K562 (cell line): ENCODE data around the gene GPRASP1. TPM values are rescaled to one million over a fixed set of nuclear protein-coding genes. Genes with fewer than 3 reads are reported as not detected.

ENCODE experiments used
- ARNT ChIP-seq, 2 experiments: fragments of 450-650 bp; IDR thresholded peaks; 2 replicates each; pipeline ENCODE4 v1.6.1; 2016; ENCODE audit warnings: mild to moderate bottlenecking in 1 of 2
- BHLHE40 ChIP-seq: IDR thresholded peaks from 2 replicates; pipeline ENCODE4 v1.6.1; 2011; ENCODE audit warnings: low read length, improper control_type of control experiment
- C11orf30 ChIP-seq: fragments of 450-650 bp; IDR thresholded peaks from 2 replicates; pipeline ENCODE4 v1.6.1; 2016; ENCODE audit warnings: low read depth, mild to moderate bottlenecking
- CREB3L1 ChIP-seq: fragments of 450-650 bp; IDR thresholded peaks from 2 replicates; pipeline ENCODE4 v1.6.1; 2014; ENCODE audit warnings: low read depth, mild to moderate bottlenecking, moderate library complexity, borderline replicate concordance
- DPF2 ChIP-seq: fragments of 450-650 bp; IDR thresholded peaks from 2 replicates; pipeline ENCODE4 v1.6.1; 2016
- FOXA1 ChIP-seq: fragments of 450-650 bp; IDR thresholded peaks from 2 replicates; pipeline ENCODE4 v1.6.1; 2016; ENCODE audit warnings: mild to moderate bottlenecking, borderline replicate concordance
- GATA2 ChIP-seq: sonication (generic); formaldehyde crosslinking; IDR thresholded peaks from 2 replicates; pipeline ENCODE4 v1.4.0; 2020; ENCODE audit warnings: mild to moderate bottlenecking, missing genetic modification reagents
- HMBOX1 ChIP-seq: sonication (generic); IDR thresholded peaks from 2 replicates; pipeline ENCODE4 v1.6.1; 2016
- HMGXB4 ChIP-seq: sonication (generic); formaldehyde crosslinking; IDR thresholded peaks from 2 replicates; pipeline ENCODE4 v1.8.1; 2023; ENCODE audit warnings: mild to moderate bottlenecking, missing genetic modification reagents
- NFYB ChIP-seq: IDR thresholded peaks from 2 replicates; pipeline ENCODE4 v1.6.1; 2011; ENCODE audit warnings: mild to moderate bottlenecking, moderate library complexity; ENCODE audit not compliant: insufficient read length; ENCODE audit errors: extremely low read depth
- PATZ1 ChIP-seq: fragments of 250-450 bp; sonication (Bioruptor Pico); IDR thresholded peaks from 2 replicates; pipeline ENCODE4 v1.5.0; 2020; ENCODE audit warnings: mild to moderate bottlenecking, borderline replicate concordance
- POLR2A ChIP-seq: fragments of 450-650 bp; conservative IDR thresholded peaks from 2 replicates; pipeline ENCODE4 v1.6.1; 2016
- SIN3B ChIP-seq: fragments of 450-650 bp; IDR thresholded peaks from 2 replicates; pipeline ENCODE4 v1.6.1; 2017; ENCODE audit warnings: low read depth, mild to moderate bottlenecking, moderate library complexity
- TCF7L2 ChIP-seq: fragments of 150-350 bp; IDR thresholded peaks from 2 replicates; pipeline ENCODE4 v1.6.1; 2016; ENCODE audit warnings: low read depth, mild to moderate bottlenecking, low read length, moderate library complexity
- TEAD1 ChIP-seq, 2 experiments: fragments of 450-650 bp in 1 of 2; sonication (generic) in 1 of 2; formaldehyde crosslinking; IDR thresholded peaks; 2 replicates each; pipeline versions ENCODE4 v1.4.0 to v1.8.0; 2020 to 2022; ENCODE audit warnings: mild to moderate bottlenecking in 2 of 2, missing genetic modification reagents in 1 of 2
- TFAP4 ChIP-seq: sonication (generic); formaldehyde crosslinking; IDR thresholded peaks from 2 replicates; pipeline ENCODE4 v1.8.0; 2022; ENCODE audit warnings: missing genetic modification reagents, mild to moderate bottlenecking, moderate library complexity, borderline replicate concordance
- TSC22D4 ChIP-seq: fragments of 450-650 bp; IDR thresholded peaks from 2 replicates; pipeline ENCODE4 v1.6.1; 2016; ENCODE audit warnings: missing genetic modification characterization, missing biosample characterization, control low read depth
- XRCC4 ChIP-seq: IDR thresholded peaks from one replicate; pipeline ENCODE4 v1.6.1; 2011; ENCODE audit not compliant: insufficient read depth, insufficient read length; ENCODE audit errors: extremely low read depth
- ZNF140 ChIP-seq: fragments of 250-450 bp; sonication (Bioruptor Pico); IDR thresholded peaks from 2 replicates; pipeline ENCODE4 v1.8.0; 2021; ENCODE audit warnings: moderate library complexity, mild to moderate bottlenecking, inconsistent platforms
- ZNF24 ChIP-seq: fragments of 450-650 bp; IDR thresholded peaks from 2 replicates; pipeline ENCODE4 v1.6.1; 2016
- ZNF431 ChIP-seq: sonication (generic); formaldehyde crosslinking; IDR thresholded peaks from 2 replicates; pipeline ENCODE4 v1.8.0; 2022; ENCODE audit warnings: mild to moderate bottlenecking, missing genetic modification reagents
- polyA plus RNA-seq, 8 experiments: library from polyadenylated mRNA; depleted of rRNA in 4 of 8; stranded (reverse) in 5 of 8; unstranded in 3 of 8; fragments of >200 nt; fragmentation: Nextera tagmentation in 2 of 8; fragmentation: Illumina TruSeq in 1 of 8; extraction: Ambion mirVana in 2 of 8; extraction: Trizol in 1 of 8; gene quantifications; 2 replicates each; pipeline versions ENCODE4 v1.2.1 to v1.2.3, GENCODE V29; 2011 to 2014; ENCODE audit warnings: inconsistent platforms in 1 of 8, missing spikeins in 1 of 8
- total RNA-seq, 7 experiments: library from RNA; depleted of rRNA in 6 of 7; stranded (reverse); fragments of >200 nt in 6 of 7; fragmentation: Illumina TruSeq in 2 of 7; extraction: Trizol in 2 of 7; gene quantifications; 2 replicates each; pipeline versions ENCODE4 v1.2.1 to v1.2.3, GENCODE V29; 2011 to 2021; ENCODE audit warnings: low replicate concordance in 1 of 7

The GPRASP1 gene
- total and polyA plus RNA-seq, 9 of the 15 experiments (the other 6 are each of a cell fraction or from before 2014, with no cell fraction given) = 0.01 to 0.94 (median 0.23) TPM

GRCh38 chrX:102659790-102660757, 8.8 kb downstream of the GPRASP1 start (continued):
- TF ChIP-seq CREB3L1 (0 out of 2 replicates have a peak, but pooled peaks have one; percentile 19), C11orf30 (peak; percentile 91), TCF7L2 (no peak), DPF2 (0 out of 2 replicates have a peak, but pooled peaks have one; percentile 25), POLR2A (peak; percentile 60), TEAD1 (CRISPR knock-in tag; IDR thresholded peaks at IDR 0.05) (no peak), BHLHE40 (peak; percentile 95), TFAP4 (CRISPR knock-in tag) (peak; percentile 35; the same call in 1 of the 2 replicates), HMGXB4 (no peak), NFYB (no peak), HMBOX1 (no peak), TSC22D4 (tag) (no peak), SIN3B (no peak), PATZ1 (no peak), GATA2 (no peak), ZNF24 (no peak), XRCC4 (no peak), ZNF140 (no peak), FOXA1 (no peak), ZNF431 (CRISPR knock-in tag) (no peak), ARNT (IDR thresholded peaks at IDR 0.05) (no peak)
